Measurements from ENCODE around the gene PTPRN2. TPM values are rescaled to one million over a fixed set of nuclear protein-coding genes. Genes with fewer than 3 reads are reported as not detected.

The PTPRN2 gene
- total and polyA plus RNA-seq, 2 of the 13 experiments (the other 11 are each of a cell fraction or from before 2014, with no cell fraction given): 2.5 to 24.2 TPM

DNA sequence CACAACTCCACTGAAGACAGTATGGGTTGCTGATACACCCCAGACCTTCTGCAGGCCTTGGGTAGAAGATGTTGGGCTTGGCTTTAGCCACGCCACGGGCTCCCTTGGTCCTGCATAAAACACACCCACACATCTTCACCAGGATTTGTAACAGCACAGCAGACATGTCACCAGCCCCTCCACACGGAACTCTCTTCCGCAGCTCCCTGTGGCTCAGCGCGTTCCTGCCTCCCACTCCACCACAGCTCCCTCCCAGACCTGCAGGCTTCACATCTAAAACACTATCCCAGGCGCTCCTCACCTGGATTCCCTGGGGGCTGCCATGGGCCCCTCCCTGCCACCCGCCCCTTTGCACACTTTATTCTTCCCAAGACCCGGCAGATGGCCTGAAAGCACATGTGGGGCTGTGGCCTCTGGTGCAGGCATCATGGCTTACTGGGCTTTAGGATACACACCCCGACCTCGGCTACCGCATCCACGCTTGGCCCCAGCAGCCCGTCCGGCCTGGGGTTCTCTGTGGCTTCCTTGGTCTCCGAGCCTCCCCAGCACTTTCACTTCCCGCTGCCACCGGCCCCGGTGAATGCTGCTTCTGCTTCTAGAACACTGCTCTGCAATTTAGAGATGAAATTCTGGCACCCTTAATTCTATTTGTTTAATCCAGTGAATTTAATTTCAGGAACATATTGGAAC lies 818.0 kb downstream of the PTPRN2 start:
- Histone ChIP-seq H3K4me2 (ENCODE audit: low read depth, low read length) (no peak overlapping the region), H3K79me2 (ENCODE audit: insufficient read depth, low read length) (no peaks in the 10 kb centered on the region), H3K36me3 (replicated peaks in 1 of 2; ENCODE audit: control insufficient read depth in 1 of 2, insufficient read depth in 2 of 2, low read length in 2 of 2) (no peaks in the 10 kb centered on the region), H3K27me3 (ENCODE audit: control insufficient read depth in 1 of 2, insufficient read depth in 2 of 2, low read length in 2 of 2) (no peaks in the 10 kb centered on the region; a peak in 1 of 5 replicates), H3K9ac (ENCODE audit: insufficient read depth, low read depth, low read length) (no peak overlapping the region), H4K20me1 (ENCODE audit: insufficient read depth, low read length) (no peaks in the 10 kb centered on the region), H3K4me3 (replicated peaks in 1 of 3; ENCODE audit: insufficient read depth in 1 of 3, low read depth in 2 of 3, low read length in 3 of 3) (no peak overlapping the region), H3K9me3 (ENCODE audit: low read length) (peaks cover 27% of the 10 kb centered on the region), H2AFZ (ENCODE audit: low read length) (no peak overlapping the region), H3K4me1 (ENCODE audit: insufficient read depth, low read length) (no peaks in the 10 kb centered on the region), H3K27ac (ENCODE audit: extremely low read length, insufficient read depth, low read length) (no peak overlapping the region)
- no TSS peak for BruUV-seq (replicated peaks)
- no peak for ATAC-seq
- in situ Hi-C loops (cut with HindIII; ENCODE audit: extremely low pct_ligation_motif_present, low pct_unique_long_range_greater_than_20kb): no loop called here
- FAIRE-seq: no peak
- 69% methylated on average over 15 of the region's 19 CpGs for WGBS (ENCODE audit: low lambda C conversion rate)
- intact Hi-C loops (cut with micrococcal nuclease; ENCODE audit: unreplicated experiment): no loop called here
- POLR2A ChIA-PET: no interaction called here
- CTCF ChIA-PET (ENCODE audit: low intra/inter-chr PET ratio, low total read pairs): no interaction called here
- DNase-seq (ENCODE audit: low spot score): no peak
- TF ChIP-seq FOXM1 (CRISPR knock-in tag; IDR thresholded peaks at IDR 0.05) (no peak), ZBTB34 (CRISPR knock-in tag; IDR thresholded peaks at IDR 0.05) (no peak), ZNF138 (CRISPR knock-in tag; IDR thresholded peaks at IDR 0.05; ENCODE audit: low read depth) (no peak), CREB1 (IDR thresholded peaks at IDR 0.05) (no peak), CREB1 (CRISPR knock-in tag; IDR thresholded peaks at IDR 0.05) (no peak), ZNF883 (CRISPR knock-in tag; IDR thresholded peaks at IDR 0.05; ENCODE audit: not compliant biosample characterization) (no peak), TGIF2 (CRISPR knock-in tag; IDR thresholded peaks at IDR 0.05) (no peak), ZNF670 (CRISPR knock-in tag; IDR thresholded peaks at IDR 0.05; ENCODE audit: borderline replicate concordance) (no peak), ZNF598 (CRISPR knock-in tag; IDR thresholded peaks at IDR 0.05; ENCODE audit: borderline replicate concordance) (no peak), ZNF34 (CRISPR knock-in tag; IDR thresholded peaks at IDR 0.05; ENCODE audit: borderline replicate concordance) (no peak), ZNF839 (CRISPR knock-in tag; IDR thresholded peaks at IDR 0.05; ENCODE audit: borderline replicate concordance) (no peak), ZNF614 (CRISPR knock-in tag; IDR thresholded peaks at IDR 0.05; ENCODE audit: borderline replicate concordance) (no peak), CENPX (CRISPR knock-in tag; IDR thresholded peaks at IDR 0.05) (no peak), XBP1 (CRISPR knock-in tag; IDR thresholded peaks at IDR 0.05) (no peak), RORA (CRISPR knock-in tag; IDR thresholded peaks at IDR 0.05) (no peak), GRHL1 (CRISPR knock-in tag; conservative IDR thresholded peaks at IDR 0.05) (no peak), ZNF557 (CRISPR knock-in tag; IDR thresholded peaks at IDR 0.05) (no peak), ZNF891 (CRISPR knock-in tag; IDR thresholded peaks at IDR 0.05) (no peak)
- TF ChIP-seq, protein P1, sequence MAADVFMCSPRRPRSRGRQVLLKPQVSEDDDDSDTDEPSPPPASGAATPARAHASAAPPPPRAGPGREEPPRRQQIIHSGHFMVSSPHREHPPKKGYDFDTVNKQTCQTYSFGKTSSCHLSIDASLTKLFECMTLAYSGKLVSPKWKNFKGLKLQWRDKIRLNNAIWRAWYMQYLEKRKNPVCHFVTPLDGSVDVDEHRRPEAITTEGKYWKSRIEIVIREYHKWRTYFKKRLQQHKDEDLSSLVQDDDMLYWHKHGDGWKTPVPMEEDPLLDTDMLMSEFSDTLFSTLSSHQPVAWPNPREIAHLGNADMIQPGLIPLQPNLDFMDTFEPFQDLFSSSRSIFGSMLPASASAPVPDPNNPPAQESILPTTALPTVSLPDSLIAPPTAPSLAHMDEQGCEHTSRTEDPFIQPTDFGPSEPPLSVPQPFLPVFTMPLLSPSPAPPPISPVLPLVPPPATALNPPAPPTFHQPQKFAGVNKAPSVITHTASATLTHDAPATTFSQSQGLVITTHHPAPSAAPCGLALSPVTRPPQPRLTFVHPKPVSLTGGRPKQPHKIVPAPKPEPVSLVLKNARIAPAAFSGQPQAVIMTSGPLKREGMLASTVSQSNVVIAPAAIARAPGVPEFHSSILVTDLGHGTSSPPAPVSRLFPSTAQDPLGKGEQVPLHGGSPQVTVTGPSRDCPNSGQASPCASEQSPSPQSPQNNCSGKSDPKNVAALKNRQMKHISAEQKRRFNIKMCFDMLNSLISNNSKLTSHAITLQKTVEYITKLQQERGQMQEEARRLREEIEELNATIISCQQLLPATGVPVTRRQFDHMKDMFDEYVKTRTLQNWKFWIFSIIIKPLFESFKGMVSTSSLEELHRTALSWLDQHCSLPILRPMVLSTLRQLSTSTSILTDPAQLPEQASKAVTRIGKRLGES (CRISPR knock-in tag; IDR thresholded peaks at IDR 0.05; ENCODE audit: borderline replicate concordance): no peak
